ENCODE results near the gene GHRHR. TPM values are rescaled to one million over a fixed set of nuclear protein-coding genes. Genes with fewer than 3 reads are reported as not detected.

The GHRHR gene
- total and polyA plus RNA-seq, 2 of the 4 experiments (the other 2 are of a cell fraction), result not detected

DNA sequence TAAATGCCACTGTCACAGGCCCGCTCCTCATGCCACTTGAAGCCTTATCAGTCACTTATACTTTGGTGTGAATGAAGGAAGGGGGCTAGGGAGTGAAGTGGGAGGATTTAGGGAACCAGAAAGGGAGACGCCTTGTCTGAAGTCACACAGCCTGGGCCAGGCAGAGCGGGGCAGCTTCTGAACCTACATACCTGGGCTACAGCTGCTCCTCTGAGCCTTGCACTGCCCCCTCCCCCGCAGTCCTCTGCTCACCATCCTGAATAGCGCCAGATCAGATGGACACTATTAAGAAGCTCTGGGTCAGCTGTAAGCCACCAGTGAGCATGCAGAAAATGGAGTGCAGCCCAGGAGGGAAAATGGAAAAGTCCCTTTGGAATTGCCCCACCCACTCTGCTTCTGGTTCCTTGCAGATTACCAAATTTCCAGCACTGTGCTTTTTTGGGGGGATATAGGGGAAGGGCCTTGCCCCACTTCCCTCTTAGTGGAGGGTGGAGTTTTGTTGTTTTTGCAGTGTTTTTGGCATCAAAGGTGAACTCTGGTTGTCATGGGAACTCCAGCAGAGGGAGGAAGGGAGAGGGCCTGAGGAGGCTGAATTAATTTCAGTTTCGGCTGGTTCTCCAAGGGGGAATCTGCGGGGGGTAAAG is 53.4 kb downstream of the GHRHR start:
- no peak for DNase-seq
- H2BK5ac ChIP-seq (ENCODE audit: low read depth, low read length, poor library complexity, severe bottlenecking), result no peak overlapping the region

More for the DNA sequence above, 53.4 kb downstream of the GHRHR start:
- Histone ChIP-seq H3K27ac (ENCODE audit: insufficient read depth, low read length) (no peak overlapping the region), H4K91ac (ENCODE audit: insufficient read depth, low read depth, low read length) (no peak overlapping the region), H3K23ac (ENCODE audit: low read depth, low read length) (no peak overlapping the region), H3K9ac (ENCODE audit: low read depth, low read length) (no peak overlapping the region), H3K36me3 (ENCODE audit: control insufficient read depth, insufficient read depth, low read length) (no peaks in the 10 kb centered on the region), H3K4me1 (ENCODE audit: control insufficient read depth, insufficient read depth, low read length) (no peaks in the 10 kb centered on the region), H3K18ac (ENCODE audit: low read depth, low read length) (no peak overlapping the region), H2BK120ac (ENCODE audit: low read depth, low read length) (no peak overlapping the region), H3K56ac (ENCODE audit: extremely low read depth, insufficient read depth, low read length) (no peak overlapping the region), H3K4ac (ENCODE audit: low read depth, low read length) (no peak overlapping the region), H2BK20ac (ENCODE audit: low read depth, low read length) (no peak overlapping the region), H2AK9ac (replicated peaks; ENCODE audit: low read depth, low read length, poor library complexity) (no peak overlapping the region), H3K4me2 (ENCODE audit: low read depth, low read length) (no peak overlapping the region), H2AK5ac (ENCODE audit: low read depth, low read length) (no peak overlapping the region), H2BK15ac (ENCODE audit: low read depth, low read length) (no peak overlapping the region), H3K14ac (replicated peaks; ENCODE audit: low read depth, low read length) (no peak overlapping the region), H4K8ac (ENCODE audit: low read depth in 2 of 2, low read length in 2 of 2) (no peak overlapping the region), H3K9me1 (ENCODE audit: insufficient read depth, low read length) (no peaks in the 10 kb centered on the region), H3K27me3 (ENCODE audit: control insufficient read depth, insufficient read depth, low read length) (peaks cover 3% of the 10 kb centered on the region; the same call in 1 of the 2 replicates), H3K79me1 (ENCODE audit: low read depth in 1 of 2, low read length in 2 of 2) (no peaks in the 10 kb centered on the region), H4K5ac (ENCODE audit: low read depth, low read length) (no peak overlapping the region), H3K9me3 (ENCODE audit: control insufficient read depth, insufficient read depth, low read length) (no peaks in the 10 kb centered on the region), H2AFZ (replicated peaks; ENCODE audit: low read length, poor library complexity) (no peak overlapping the region), H4K20me1 (ENCODE audit: insufficient read depth, low read length) (no peaks in the 10 kb centered on the region), H3K4me3 (ENCODE audit: insufficient read depth, low read depth, low read length) (no peak overlapping the region)
- CTCF ChIA-PET, result no interaction called here
- POLR2A ChIA-PET (ENCODE audit: unreplicated experiment), result no interaction called here
- ATAC-seq (ENCODE audit: low read depth), result no peak
- in situ Hi-C loops (cut with MboI; ENCODE audit: low sequenced_read_pairs), result no loop called here
- intact Hi-C loops (cut with micrococcal nuclease), result no loop called here
- dilution Hi-C loops (cut with HindIII; ENCODE audit: low sequenced_read_pairs, unreplicated experiment), result no loop called here
- 60% methylated on average over 1 of the region's 7 CpGs; no CpG with 5 or more reads in 1 of the 2 experiments for WGBS, 2 experiments (ENCODE audit: extremely low coverage in 2 of 2, insufficient read length in 1 of 2)
- no TSS peak for BruUV-seq (replicated peaks)
- TF ChIP-seq NFE2L2 (IDR thresholded peaks at IDR 0.05; ENCODE audit: low read depth, low read length) (no peak), ELK1 (IDR thresholded peaks at IDR 0.05; ENCODE audit: borderline replicate concordance, low read depth, low read length) (no peak), RFX5 (IDR thresholded peaks at IDR 0.05; ENCODE audit: low read depth, low read length) (no peak), CEBPB (IDR thresholded peaks at IDR 0.05; ENCODE audit: low read depth, low read length) (no peak), BHLHE40 (IDR thresholded peaks at IDR 0.05; ENCODE audit: low read depth, low read length) (no peak), POLR2A (IDR thresholded peaks at IDR 0.05; ENCODE audit: low read depth, low read length) (no peak), RAD21 (IDR thresholded peaks at IDR 0.05; ENCODE audit: low read length) (no peak), MXI1 (IDR thresholded peaks at IDR 0.05; ENCODE audit: borderline replicate concordance, low read depth, low read length) (no peak), SMC3 (IDR thresholded peaks at IDR 0.05; ENCODE audit: low read depth, low read length) (no peak), MAZ (IDR thresholded peaks at IDR 0.05; ENCODE audit: borderline replicate concordance, low read depth, low read length) (no peak), FOS (IDR thresholded peaks at IDR 0.05; ENCODE audit: low read depth, low read length) (no peak), MAFK (IDR thresholded peaks at IDR 0.05; ENCODE audit: low read depth, low read length) (no peak), CHD1 (IDR thresholded peaks at IDR 0.05; ENCODE audit: low read depth, low read length) (no peak), RCOR1 (IDR thresholded peaks at IDR 0.05; ENCODE audit: insufficient replicate concordance, low read length) (no peak)
- TF ChIP-seq, protein P1, sequence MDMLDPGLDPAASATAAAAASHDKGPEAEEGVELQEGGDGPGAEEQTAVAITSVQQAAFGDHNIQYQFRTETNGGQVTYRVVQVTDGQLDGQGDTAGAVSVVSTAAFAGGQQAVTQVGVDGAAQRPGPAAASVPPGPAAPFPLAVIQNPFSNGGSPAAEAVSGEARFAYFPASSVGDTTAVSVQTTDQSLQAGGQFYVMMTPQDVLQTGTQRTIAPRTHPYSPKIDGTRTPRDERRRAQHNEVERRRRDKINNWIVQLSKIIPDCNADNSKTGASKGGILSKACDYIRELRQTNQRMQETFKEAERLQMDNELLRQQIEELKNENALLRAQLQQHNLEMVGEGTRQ (IDR thresholded peaks at IDR 0.05; ENCODE audit: low read depth, low read length), result no peak
- TF ChIP-seq, protein P2, sequence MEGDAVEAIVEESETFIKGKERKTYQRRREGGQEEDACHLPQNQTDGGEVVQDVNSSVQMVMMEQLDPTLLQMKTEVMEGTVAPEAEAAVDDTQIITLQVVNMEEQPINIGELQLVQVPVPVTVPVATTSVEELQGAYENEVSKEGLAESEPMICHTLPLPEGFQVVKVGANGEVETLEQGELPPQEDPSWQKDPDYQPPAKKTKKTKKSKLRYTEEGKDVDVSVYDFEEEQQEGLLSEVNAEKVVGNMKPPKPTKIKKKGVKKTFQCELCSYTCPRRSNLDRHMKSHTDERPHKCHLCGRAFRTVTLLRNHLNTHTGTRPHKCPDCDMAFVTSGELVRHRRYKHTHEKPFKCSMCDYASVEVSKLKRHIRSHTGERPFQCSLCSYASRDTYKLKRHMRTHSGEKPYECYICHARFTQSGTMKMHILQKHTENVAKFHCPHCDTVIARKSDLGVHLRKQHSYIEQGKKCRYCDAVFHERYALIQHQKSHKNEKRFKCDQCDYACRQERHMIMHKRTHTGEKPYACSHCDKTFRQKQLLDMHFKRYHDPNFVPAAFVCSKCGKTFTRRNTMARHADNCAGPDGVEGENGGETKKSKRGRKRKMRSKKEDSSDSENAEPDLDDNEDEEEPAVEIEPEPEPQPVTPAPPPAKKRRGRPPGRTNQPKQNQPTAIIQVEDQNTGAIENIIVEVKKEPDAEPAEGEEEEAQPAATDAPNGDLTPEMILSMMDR (conservative IDR thresholded peaks at IDR 0.05; ENCODE audit: low read depth, low read length), result no peak
